ENCODE measurements around the gene TXN2.
"Not testable (repeated sequence)": the region's sequence is repeated elsewhere in the genome, so short reads cannot be mapped to it uniquely, and the experiment has no call there.

TXN2 gene

GRCh38 chr22:36457688-36458450 lies 23.6 kb downstream of the TXN2 start:
- H3K27me3 Mint-ChIP-seq = no peaks in the 10 kb centered on the region
- no peak overlapping the region for H3K4me3 Mint-ChIP-seq
- DNase-seq (no peak), ATAC-seq (replicated peaks) (no peak)
- peak overlapping the region in 1 of 2 donors; percentile 44 for H3K27ac Mint-ChIP-seq
- peaks cover 17% of the 10 kb centered on the region for H3K36me3 Mint-ChIP-seq (ENCODE audit: insufficient read depth)
- H3K4me1 Mint-ChIP-seq (ENCODE audit: low read depth in 2 of 2) = peaks cover 22 to 30% of the 10 kb centered on the region in 2 donors
- H3K9me3 Mint-ChIP-seq = no peaks in the 10 kb centered on the region

GRCh38 chr22:36456464-36456845 lies 25.0 kb downstream of the TXN2 start:
- H3K4me1 Mint-ChIP-seq (ENCODE audit: low read depth in 2 of 2) = peaks cover 35 to 38% of the 10 kb centered on the region in 2 donors
- peak overlapping the region; percentile 65 to 96 for H3K27ac Mint-ChIP-seq
- H3K9me3 Mint-ChIP-seq = no peaks in the 10 kb centered on the region
- ATAC-seq (replicated peaks) = no peak
- H3K36me3 Mint-ChIP-seq (ENCODE audit: insufficient read depth) = peaks cover 21% of the 10 kb centered on the region
- no peaks in the 10 kb centered on the region for H3K27me3 Mint-ChIP-seq
- DNase-seq = no peak
- peak overlapping the region; percentile 49 to 78 for H3K4me3 Mint-ChIP-seq

- Mint-ChIP-seq H3K27ac (peak overlapping the region; percentile 65 to 96), H3K4me3 (peak overlapping the region; percentile 49 to 78), H3K27me3 (no peaks in the 10 kb centered on the region), H3K4me1 (ENCODE audit: low read depth in 2 of 2) (peaks cover 35 to 43% of the 10 kb centered on the region in 2 donors), H3K9me3 (no peaks in the 10 kb centered on the region), H3K36me3 (ENCODE audit: insufficient read depth) (peaks cover 20% of the 10 kb centered on the region)
- no peak for ATAC-seq (replicated peaks)
- DNase-seq = no peak
Measured at GRCh38 chr22:36455571-36456463, 25.6 kb downstream of the TXN2 start.

- Mint-ChIP-seq H3K4me1 (ENCODE audit: low read depth in 2 of 2) (peaks cover 35 to 42% of the 10 kb centered on the region in 2 donors), H3K27me3 (no peaks in the 10 kb centered on the region), H3K36me3 (ENCODE audit: insufficient read depth) (peaks cover 17% of the 10 kb centered on the region), H3K27ac (peak overlapping the region; percentile 77 to 96), H3K4me3 (peak overlapping the region; percentile 76 to 78), H3K9me3 (no peaks in the 10 kb centered on the region)
- peak; percentile 89 to 94 (median 94) for DNase-seq
- peak; percentile 70 for ATAC-seq (replicated peaks)
Measured at GRCh38 chr22:36454916-36455570, 26.4 kb downstream of the TXN2 start.

GRCh38 chr22:36453855-36454378 lies 27.5 kb downstream of the TXN2 start:
- H3K27me3 Mint-ChIP-seq = no peaks in the 10 kb centered on the region
- ATAC-seq (replicated peaks) (no peak), DNase-seq (no peak)
- H3K4me1 Mint-ChIP-seq (ENCODE audit: low read depth in 2 of 2) = peaks cover 36 to 45% of the 10 kb centered on the region in 2 donors
- peak overlapping the region; percentile 76 to 78 for H3K4me3 Mint-ChIP-seq
- H3K36me3 Mint-ChIP-seq (ENCODE audit: insufficient read depth) = peaks cover 17% of the 10 kb centered on the region
- H3K27ac Mint-ChIP-seq = peak overlapping the region; percentile 77 to 96
- H3K9me3 Mint-ChIP-seq = no peaks in the 10 kb centered on the region

- H3K27me3 Mint-ChIP-seq; H3K9me3 Mint-ChIP-seq; DNase-seq; ATAC-seq (replicated peaks): not testable (repeated sequence)
- Mint-ChIP-seq H3K27ac (peak overlapping the region; percentile 77 to 96), H3K36me3 (ENCODE audit: insufficient read depth) (peaks cover 17% of the 10 kb centered on the region), H3K4me1 (ENCODE audit: low read depth in 2 of 2) (peaks cover 38 to 48% of the 10 kb centered on the region in 2 donors), H3K4me3 (peak overlapping the region; percentile 76 to 78)
Measured at GRCh38 chr22:36452978-36453607, 28.3 kb downstream of the TXN2 start.

GRCh38 chr22:36452250-36452977 lies 29.0 kb downstream of the TXN2 start:
- Mint-ChIP-seq H3K9me3 (no peaks in the 10 kb centered on the region), H3K4me1 (ENCODE audit: low read depth in 2 of 2) (peaks cover 38 to 53% of the 10 kb centered on the region in 2 donors)

GRCh38 chr22:36450923-36451322 lies 30.5 kb downstream of the TXN2 start:
- Mint-ChIP-seq H3K27ac (peak overlapping the region; percentile 77 to 96), H3K4me3 (peak overlapping the region; percentile 76 to 78), H3K36me3 (ENCODE audit: insufficient read depth) (peaks cover 17% of the 10 kb centered on the region), H3K4me1 (ENCODE audit: low read depth in 2 of 2) (peaks cover 33 to 48% of the 10 kb centered on the region in 2 donors)
- ATAC-seq (replicated peaks); H3K27me3 Mint-ChIP-seq; H3K9me3 Mint-ChIP-seq; DNase-seq: not testable (repeated sequence)

More at GRCh38 chr22:36452250-36452977, 29.0 kb downstream of the TXN2 start:
- H3K27me3 Mint-ChIP-seq = no peaks in the 10 kb centered on the region
- H3K27ac Mint-ChIP-seq = peak overlapping the region; percentile 77 to 96
- H3K4me3 Mint-ChIP-seq = peak overlapping the region; percentile 76 to 78
- ATAC-seq (replicated peaks) = no peak
- H3K36me3 Mint-ChIP-seq (ENCODE audit: insufficient read depth) = peaks cover 17% of the 10 kb centered on the region
- no peak for DNase-seq

- Mint-ChIP-seq H3K4me3 (no peak overlapping the region), H3K27ac (peak overlapping the region; percentile 53 to 96), H3K36me3 (ENCODE audit: insufficient read depth) (peaks cover 12% of the 10 kb centered on the region), H3K4me1 (ENCODE audit: low read depth in 2 of 2) (peaks cover 29 to 41% of the 10 kb centered on the region in 2 donors), H3K9me3 (no peaks in the 10 kb centered on the region), H3K27me3 (no peaks in the 10 kb centered on the region)
- ATAC-seq (replicated peaks) (no peak), DNase-seq (no peak)
Measured at GRCh38 chr22:36449596-36450175, 31.8 kb downstream of the TXN2 start.

- H3K36me3 Mint-ChIP-seq (ENCODE audit: insufficient read depth) = peaks cover 5% of the 10 kb centered on the region
- H3K27me3 Mint-ChIP-seq = no peaks in the 10 kb centered on the region
- no peaks in the 10 kb centered on the region for H3K9me3 Mint-ChIP-seq
- DNase-seq = no peak
- H3K4me3 Mint-ChIP-seq = no peak overlapping the region
- no peak for ATAC-seq (replicated peaks)
- peak overlapping the region; percentile 75 to 96 for H3K27ac Mint-ChIP-seq
- H3K4me1 Mint-ChIP-seq (ENCODE audit: low read depth in 2 of 2) = peaks cover 14 to 29% of the 10 kb centered on the region in 2 donors
Measured at GRCh38 chr22:36447632-36448031, 33.8 kb downstream of the TXN2 start.

- Mint-ChIP-seq H3K27me3 (no peaks in the 10 kb centered on the region), H3K4me1 (ENCODE audit: low read depth in 2 of 2) (peaks cover 8 to 15% of the 10 kb centered on the region in 2 donors), H3K36me3 (ENCODE audit: insufficient read depth) (peaks cover 2% of the 10 kb centered on the region), H3K9me3 (no peaks in the 10 kb centered on the region), H3K4me3 (no peak overlapping the region), H3K27ac (peak overlapping the region in 1 of 2 donors; percentile 17)
- DNase-seq (no peak), ATAC-seq (replicated peaks) (no peak)
Measured at GRCh38 chr22:36445158-36445668, 36.2 kb downstream of the TXN2 start.
